HFFc6 (cell line): Measurements from ENCODE around the gene FAHD2A. TPM values are rescaled to one million over a fixed set of nuclear protein-coding genes. Genes with fewer than 3 reads are reported as not detected.

Experiments used
- DNase-seq: peaks from one replicate; pipeline ENCODE4 v3.0.0-alpha.2; 2018
- H3K27ac Mint-ChIP-seq: 2 replicates; pipeline ENCODE4 v1.8.0; 2020; ENCODE audit warnings: mild to moderate bottlenecking, mixed read lengths
- H3K27me3 Mint-ChIP-seq: 2 replicates; pipeline ENCODE4 v1.8.0; 2021; ENCODE audit warnings: mild to moderate bottlenecking, moderate library complexity, mixed read lengths; ENCODE audit not compliant: insufficient read depth
- H3K36me3 Mint-ChIP-seq: 2 replicates; pipeline ENCODE4 v1.8.0; 2021; ENCODE audit warnings: low read depth, mixed read lengths
- H3K4me1 Mint-ChIP-seq: 2 replicates; pipeline ENCODE4 v1.8.0; 2020; ENCODE audit warnings: low read depth, mixed read lengths
- H3K4me3 Mint-ChIP-seq: 2 replicates; pipeline ENCODE4 v1.8.0; 2020; ENCODE audit warnings: mild to moderate bottlenecking, moderate library complexity, mixed read lengths
- H3K9me3 Mint-ChIP-seq: 2 replicates; pipeline ENCODE4 v1.8.0; 2020; ENCODE audit warnings: mild to moderate bottlenecking, mixed read lengths
- total RNA-seq, 6 experiments: library from RNA; stranded (reverse); fragmentation: NEBNext Ultra II Directional; extraction: Animal tissue kit (Norgen Biotek cat#: 25700); gene quantifications; 2 replicates in 1 of 6; 3 replicates in 5 of 6; pipeline ENCODE4 v1.2.3, GENCODE V29; 2021
- TF ChIP-seq, protein P1 (sequence below): fragments of 200-600 bp; sonication (generic); IDR thresholded peaks from 2 replicates; pipeline ENCODE4 v1.5.0; 2021; ENCODE audit warnings: antibody characterized with exemption, mild to moderate bottlenecking

FAHD2A gene
- total RNA-seq, 6 experiments from 2014 or later, result 23.1 to 28.0 (median 26.3) TPM

DNA sequence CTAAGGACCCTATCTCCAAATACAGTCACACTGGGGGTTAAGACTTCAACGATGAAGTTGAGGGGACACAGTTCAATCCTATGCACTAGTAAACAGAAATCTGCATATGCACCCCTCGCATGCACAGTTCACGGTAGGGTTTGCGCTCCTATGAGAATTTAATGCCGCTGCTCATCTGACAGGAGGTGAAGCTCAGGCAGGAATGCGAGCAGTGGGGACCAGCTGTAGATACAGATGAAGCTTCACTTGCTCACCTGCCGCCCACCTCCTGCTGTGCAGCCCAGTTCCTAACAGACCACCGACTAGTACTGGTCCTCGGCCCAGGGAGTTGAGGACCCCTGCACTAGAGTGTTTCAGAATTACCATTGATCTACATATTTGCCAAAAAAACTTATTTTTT lies 40.0 kb upstream of the FAHD2A start:
- DNase-seq, result no peak
- H3K4me3 Mint-ChIP-seq, result no peak overlapping the region
- peaks cover 8% of the 10 kb centered on the region for H3K4me1 Mint-ChIP-seq
- H3K36me3 Mint-ChIP-seq, result no peaks in the 10 kb centered on the region
- no peak overlapping the region for H3K27ac Mint-ChIP-seq
- TF ChIP-seq, protein P1, sequence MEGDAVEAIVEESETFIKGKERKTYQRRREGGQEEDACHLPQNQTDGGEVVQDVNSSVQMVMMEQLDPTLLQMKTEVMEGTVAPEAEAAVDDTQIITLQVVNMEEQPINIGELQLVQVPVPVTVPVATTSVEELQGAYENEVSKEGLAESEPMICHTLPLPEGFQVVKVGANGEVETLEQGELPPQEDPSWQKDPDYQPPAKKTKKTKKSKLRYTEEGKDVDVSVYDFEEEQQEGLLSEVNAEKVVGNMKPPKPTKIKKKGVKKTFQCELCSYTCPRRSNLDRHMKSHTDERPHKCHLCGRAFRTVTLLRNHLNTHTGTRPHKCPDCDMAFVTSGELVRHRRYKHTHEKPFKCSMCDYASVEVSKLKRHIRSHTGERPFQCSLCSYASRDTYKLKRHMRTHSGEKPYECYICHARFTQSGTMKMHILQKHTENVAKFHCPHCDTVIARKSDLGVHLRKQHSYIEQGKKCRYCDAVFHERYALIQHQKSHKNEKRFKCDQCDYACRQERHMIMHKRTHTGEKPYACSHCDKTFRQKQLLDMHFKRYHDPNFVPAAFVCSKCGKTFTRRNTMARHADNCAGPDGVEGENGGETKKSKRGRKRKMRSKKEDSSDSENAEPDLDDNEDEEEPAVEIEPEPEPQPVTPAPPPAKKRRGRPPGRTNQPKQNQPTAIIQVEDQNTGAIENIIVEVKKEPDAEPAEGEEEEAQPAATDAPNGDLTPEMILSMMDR, result no peak
- H3K9me3 Mint-ChIP-seq, result no peaks in the 10 kb centered on the region
- H3K27me3 Mint-ChIP-seq, result peaks cover 12% of the 10 kb centered on the region

DNA sequence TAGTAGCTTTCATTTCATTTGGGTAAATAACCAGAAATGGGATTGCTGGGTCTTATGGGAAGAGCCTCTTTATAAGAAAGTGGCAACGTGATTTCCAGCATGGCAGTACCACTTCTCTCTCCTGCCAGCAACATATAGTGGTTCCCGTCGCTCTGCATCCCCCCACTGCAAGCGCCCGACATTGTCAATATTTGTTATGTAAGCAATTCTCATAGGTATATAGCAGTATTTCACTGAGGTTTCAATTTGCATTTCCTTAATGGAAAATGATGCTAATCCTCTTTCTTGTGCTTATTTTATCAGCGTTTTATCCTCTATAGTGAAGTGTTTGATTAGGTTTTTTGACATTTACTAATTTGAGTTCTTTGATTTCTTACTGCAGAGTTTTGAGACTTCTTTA lies 36.0 kb upstream of the FAHD2A start:
- Mint-ChIP-seq H3K27me3 (peaks cover 14% of the 10 kb centered on the region), H3K36me3 (no peaks in the 10 kb centered on the region), H3K27ac (no peak overlapping the region), H3K4me3 (no peak overlapping the region), H3K9me3 (no peaks in the 10 kb centered on the region), H3K4me1 (no peaks in the 10 kb centered on the region)
- no peak for DNase-seq
- TF ChIP-seq, protein P1, result no peak

GRCh38 chr2:95372216-95372829 lies 30.2 kb upstream of the FAHD2A start:
- TF ChIP-seq, protein P1, result no peak
- H3K36me3 Mint-ChIP-seq, result no peaks in the 10 kb centered on the region
- no peak overlapping the region for H3K27ac Mint-ChIP-seq
- H3K9me3 Mint-ChIP-seq, result no peaks in the 10 kb centered on the region
- DNase-seq, result no peak
- no peaks in the 10 kb centered on the region for H3K4me1 Mint-ChIP-seq
- H3K4me3 Mint-ChIP-seq, result no peak overlapping the region
- peaks cover 9% of the 10 kb centered on the region for H3K27me3 Mint-ChIP-seq

DNA sequence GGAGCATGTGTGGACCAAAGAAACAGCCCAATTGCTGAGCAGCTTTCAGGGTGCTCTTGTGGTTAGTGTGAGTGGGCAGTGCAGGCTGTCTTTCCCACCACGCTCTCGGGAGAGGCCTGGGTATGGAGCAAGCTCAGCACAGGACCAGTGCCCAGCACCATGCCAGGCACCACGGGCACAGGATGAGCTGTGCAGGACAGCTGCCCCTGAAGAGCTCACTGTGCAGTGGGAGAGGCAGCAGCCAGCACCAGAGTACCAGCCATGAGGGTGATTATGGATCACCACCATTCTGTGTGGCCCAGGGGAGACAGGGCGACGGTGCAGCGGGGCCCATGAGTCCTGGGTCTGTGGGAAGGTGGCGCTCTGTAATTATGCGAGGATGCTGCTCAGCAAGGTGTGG lies 29.7 kb upstream of the FAHD2A start:
- Mint-ChIP-seq H3K4me1 (no peaks in the 10 kb centered on the region), H3K9me3 (no peaks in the 10 kb centered on the region), H3K36me3 (no peaks in the 10 kb centered on the region), H3K4me3 (no peak overlapping the region), H3K27me3 (peaks cover 8% of the 10 kb centered on the region), H3K27ac (no peak overlapping the region)
- DNase-seq, result no peak
- TF ChIP-seq, protein P1, result no peak

- H3K27ac Mint-ChIP-seq, result no peak overlapping the region
- H3K4me1 Mint-ChIP-seq, result no peaks in the 10 kb centered on the region
- no peak overlapping the region for H3K4me3 Mint-ChIP-seq
- no peaks in the 10 kb centered on the region for H3K9me3 Mint-ChIP-seq
- TF ChIP-seq, protein P1, result no peak
- no peaks in the 10 kb centered on the region for H3K36me3 Mint-ChIP-seq
- H3K27me3 Mint-ChIP-seq, result peaks cover 6% of the 10 kb centered on the region
- no peak for DNase-seq
These were observed 28.5 kb upstream of the FAHD2A start for GRCh38 chr2:95374029-95374428.
